DND-41 (cell line): ENCODE measurements around the gene MAP3K15.

Experiments
- ATAC-seq: fragments of 200-7000 bp; cut with Tn5 transposase; 3 replicates; pipeline ENCODE4 v1.9.1; 2021; ENCODE audit warnings: low read depth; ENCODE audit not compliant: insufficient read depth
- DNase-seq: peaks from one replicate; pipeline ENCODE4 v3.0.0-alpha.2; 2020
- H2AFZ ChIP-seq: 2 replicates; pipeline ENCODE4 v1.6.0; 2012; ENCODE audit warnings: low read depth, low read length
- H3K27ac ChIP-seq: 2 replicates; pipeline ENCODE4 v1.5.1; 2012; ENCODE audit warnings: low read length, inconsistent platforms
- H3K27me3 ChIP-seq: fragments of 200-600 bp; sonication (generic); 2 replicates; pipeline ENCODE4 v1.6.0; 2012; ENCODE audit warnings: low read length, mild to moderate bottlenecking, inconsistent platforms; ENCODE audit not compliant: insufficient read depth, poor library complexity
- H3K36me3 ChIP-seq: 2 replicates; pipeline ENCODE4 v1.5.1; 2012; ENCODE audit warnings: low read length, inconsistent platforms; ENCODE audit not compliant: insufficient read depth
- H3K4me1 ChIP-seq: 2 replicates; pipeline ENCODE4 v1.5.1; 2012; ENCODE audit warnings: mild to moderate bottlenecking, low read length; ENCODE audit not compliant: insufficient read depth
- H3K4me2 ChIP-seq: 2 replicates; pipeline ENCODE4 v1.6.0; 2012; ENCODE audit warnings: mild to moderate bottlenecking, moderate library complexity, low read length, inconsistent platforms; ENCODE audit not compliant: insufficient read depth
- H3K4me3 ChIP-seq, 2 experiments: fragments of 200-600 bp in 1 of 2; shearing (Covaris generic) in 1 of 2; 2 replicates each; pipeline ENCODE4 v1.5.1; 2012 to 2016; ENCODE audit warnings: inconsistent platforms in 2 of 2, low read length in 2 of 2, mild to moderate bottlenecking in 2 of 2, low read depth in 1 of 2, moderate library complexity in 1 of 2
- H3K79me2 ChIP-seq: 2 replicates; pipeline ENCODE4 v1.6.0; 2012; ENCODE audit warnings: low read length, inconsistent platforms; ENCODE audit not compliant: insufficient read depth
- H3K9ac ChIP-seq: 2 replicates; pipeline ENCODE4 v1.6.0; 2012; ENCODE audit warnings: low read depth, mild to moderate bottlenecking, inconsistent platforms, low read length, moderate library complexity
- H3K9me3 ChIP-seq: 2 replicates; pipeline ENCODE4 v1.5.1; 2012; ENCODE audit warnings: low read length, moderate library complexity, mild to moderate bottlenecking, inconsistent platforms; ENCODE audit not compliant: insufficient read depth, severe bottlenecking
- H4K20me1 ChIP-seq: 2 replicates; pipeline ENCODE4 v1.6.0; 2012; ENCODE audit warnings: low read length; ENCODE audit not compliant: insufficient read depth
- EZH2 ChIP-seq: IDR thresholded peaks from 3 replicates; pipeline ENCODE4 v1.6.1; 2012; ENCODE audit warnings: borderline replicate concordance, low read depth, mild to moderate bottlenecking, moderate library complexity, low read length, inconsistent platforms; ENCODE audit not compliant: severe bottlenecking
- TF ChIP-seq, protein P1 (sequence below): IDR thresholded peaks from 2 replicates; pipeline ENCODE4 v1.5.1; 2012; ENCODE audit warnings: borderline replicate concordance, low read length, moderate library complexity, mild to moderate bottlenecking; ENCODE audit not compliant: poor library complexity, severe bottlenecking; ENCODE audit errors: extremely low read depth

Gene MAP3K15

GRCh38 chrX:19332983-19333382 is 182.3 kb downstream of the MAP3K15 start:
- no peak overlapping the region for H3K9ac ChIP-seq
- H3K4me2 ChIP-seq = no peak overlapping the region
- no peak overlapping the region for H2AFZ ChIP-seq
- DNase-seq = no peak
- H3K9me3 ChIP-seq = no peaks in the 10 kb centered on the region
- no peaks in the 10 kb centered on the region for H3K36me3 ChIP-seq
- H3K79me2 ChIP-seq = no peaks in the 10 kb centered on the region
- TF ChIP-seq, protein P1, sequence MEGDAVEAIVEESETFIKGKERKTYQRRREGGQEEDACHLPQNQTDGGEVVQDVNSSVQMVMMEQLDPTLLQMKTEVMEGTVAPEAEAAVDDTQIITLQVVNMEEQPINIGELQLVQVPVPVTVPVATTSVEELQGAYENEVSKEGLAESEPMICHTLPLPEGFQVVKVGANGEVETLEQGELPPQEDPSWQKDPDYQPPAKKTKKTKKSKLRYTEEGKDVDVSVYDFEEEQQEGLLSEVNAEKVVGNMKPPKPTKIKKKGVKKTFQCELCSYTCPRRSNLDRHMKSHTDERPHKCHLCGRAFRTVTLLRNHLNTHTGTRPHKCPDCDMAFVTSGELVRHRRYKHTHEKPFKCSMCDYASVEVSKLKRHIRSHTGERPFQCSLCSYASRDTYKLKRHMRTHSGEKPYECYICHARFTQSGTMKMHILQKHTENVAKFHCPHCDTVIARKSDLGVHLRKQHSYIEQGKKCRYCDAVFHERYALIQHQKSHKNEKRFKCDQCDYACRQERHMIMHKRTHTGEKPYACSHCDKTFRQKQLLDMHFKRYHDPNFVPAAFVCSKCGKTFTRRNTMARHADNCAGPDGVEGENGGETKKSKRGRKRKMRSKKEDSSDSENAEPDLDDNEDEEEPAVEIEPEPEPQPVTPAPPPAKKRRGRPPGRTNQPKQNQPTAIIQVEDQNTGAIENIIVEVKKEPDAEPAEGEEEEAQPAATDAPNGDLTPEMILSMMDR = no peak
- TF ChIP-seq EZH2 = no peak
- no peaks in the 10 kb centered on the region for H3K4me1 ChIP-seq
- H3K4me3 ChIP-seq = no peak overlapping the region
- no peak for ATAC-seq
- no peak overlapping the region for H3K27ac ChIP-seq
- no peaks in the 10 kb centered on the region for H3K27me3 ChIP-seq
- H4K20me1 ChIP-seq = no peaks in the 10 kb centered on the region

DNA sequence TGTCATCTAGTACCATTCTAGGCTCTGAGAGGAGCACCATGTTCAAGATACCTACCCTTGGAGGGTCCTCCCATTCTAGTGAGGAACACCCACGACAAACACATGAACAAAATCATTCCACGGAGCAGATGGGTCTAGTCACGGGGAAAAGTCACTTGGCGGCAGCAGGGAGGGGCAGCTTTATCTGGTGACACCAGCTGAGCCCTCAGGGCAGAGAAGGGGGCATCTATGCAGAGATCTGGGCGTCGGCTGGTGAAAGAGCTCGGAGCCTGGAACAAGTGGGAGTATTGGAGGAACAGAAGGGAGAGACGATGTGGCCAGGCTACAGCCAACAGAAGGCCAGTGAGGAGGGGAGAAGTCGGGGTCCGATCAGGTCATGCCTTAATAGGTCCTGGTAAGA is 183.5 kb downstream of the MAP3K15 start:
- Histone ChIP-seq H2AFZ (no peak overlapping the region), H3K27me3 (no peaks in the 10 kb centered on the region), H3K27ac (no peak overlapping the region), H4K20me1 (no peaks in the 10 kb centered on the region), H3K36me3 (no peaks in the 10 kb centered on the region), H3K4me2 (no peak overlapping the region), H3K9me3 (no peaks in the 10 kb centered on the region), H3K9ac (no peak overlapping the region), H3K4me3 (no peak overlapping the region), H3K4me1 (no peaks in the 10 kb centered on the region), H3K79me2 (no peaks in the 10 kb centered on the region)
- no peak for DNase-seq
- no peak for TF ChIP-seq EZH2
- TF ChIP-seq, protein P1 = no peak
- no peak for ATAC-seq

- Histone ChIP-seq H3K4me1 (no peaks in the 10 kb centered on the region), H3K27me3 (no peaks in the 10 kb centered on the region), H3K9me3 (no peaks in the 10 kb centered on the region), H3K36me3 (no peaks in the 10 kb centered on the region), H2AFZ (no peak overlapping the region), H3K79me2 (no peaks in the 10 kb centered on the region), H3K27ac (no peak overlapping the region), H4K20me1 (no peaks in the 10 kb centered on the region), H3K9ac (no peak overlapping the region), H3K4me2 (no peak overlapping the region), H3K4me3 (no peak overlapping the region)
- DNase-seq = no peak
- ATAC-seq = no peak
- no peak for TF ChIP-seq EZH2
- TF ChIP-seq, protein P1 = no peak
Observed at GRCh38 chrX:19326567-19326966, 188.7 kb downstream of the MAP3K15 start.
